HG03064 (cell line): ENCODE measurements around the gene PSORS1C1.

Experiments used
- ATAC-seq: cut with Tn5 transposase; IDR thresholded peaks from one replicate; pipeline ENCODE4 v1.9.1; 2021; ENCODE audit warnings: low read depth; ENCODE audit not compliant: unreplicated experiment

PSORS1C1 gene

DNA sequence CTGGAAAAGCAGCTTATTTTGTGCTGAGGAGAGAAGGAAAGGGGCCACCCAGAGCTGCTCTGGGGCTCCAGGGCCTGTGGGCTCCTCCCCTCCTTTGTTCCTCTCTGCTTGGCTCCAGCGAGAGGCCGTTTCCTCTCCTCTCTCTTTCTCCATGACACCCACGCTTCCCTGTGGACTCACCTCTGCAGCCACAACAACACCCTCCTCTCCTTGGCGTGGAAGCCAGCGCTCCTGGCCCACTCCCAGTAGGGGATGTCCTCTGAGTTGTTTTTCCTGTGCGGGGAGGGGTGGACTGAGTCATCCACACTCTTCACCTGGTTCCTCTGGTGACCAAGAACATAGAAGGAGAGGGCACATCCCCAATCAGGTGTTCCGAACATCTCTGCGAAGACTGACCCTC, 10.6 kb downstream of the PSORS1C1 start:
- no peak for ATAC-seq

DNA sequence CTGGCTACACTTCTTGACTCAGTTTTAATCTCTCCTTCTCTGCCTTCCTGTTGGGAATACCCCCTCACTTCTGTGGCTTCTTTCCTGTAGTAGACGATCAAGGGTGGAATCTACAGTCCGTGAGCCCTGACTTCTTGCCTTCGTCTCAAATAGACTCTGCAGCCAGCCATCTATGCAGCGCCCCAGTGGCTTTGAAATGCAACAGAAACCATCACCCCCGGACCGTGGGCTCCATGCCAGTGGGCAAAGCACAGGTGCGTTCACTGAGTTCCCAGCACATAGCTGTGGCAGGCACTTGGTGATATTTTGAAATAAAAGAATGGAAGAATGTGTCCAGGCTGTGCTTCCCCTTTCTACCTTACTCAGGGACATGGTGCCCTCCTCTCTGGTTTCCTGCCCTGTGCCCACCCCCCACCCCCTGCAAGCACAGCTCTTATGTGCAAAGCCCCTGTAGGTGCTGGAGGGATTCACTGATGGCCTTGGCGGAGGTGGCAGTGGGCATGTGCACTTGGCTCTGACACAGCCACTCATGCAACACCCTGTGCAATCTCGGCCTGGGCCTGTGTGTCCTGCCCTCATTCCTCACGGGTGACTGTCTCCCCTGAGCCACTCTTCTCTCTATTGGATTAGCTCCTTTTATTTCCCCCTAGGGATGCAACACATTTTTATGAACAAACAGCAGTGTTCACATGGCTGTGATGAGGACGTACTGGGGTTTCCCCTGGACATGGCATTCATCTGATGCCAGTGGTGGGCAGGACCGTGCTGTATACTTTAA, 11.2 kb downstream of the PSORS1C1 start:
- no peak for ATAC-seq

DNA sequence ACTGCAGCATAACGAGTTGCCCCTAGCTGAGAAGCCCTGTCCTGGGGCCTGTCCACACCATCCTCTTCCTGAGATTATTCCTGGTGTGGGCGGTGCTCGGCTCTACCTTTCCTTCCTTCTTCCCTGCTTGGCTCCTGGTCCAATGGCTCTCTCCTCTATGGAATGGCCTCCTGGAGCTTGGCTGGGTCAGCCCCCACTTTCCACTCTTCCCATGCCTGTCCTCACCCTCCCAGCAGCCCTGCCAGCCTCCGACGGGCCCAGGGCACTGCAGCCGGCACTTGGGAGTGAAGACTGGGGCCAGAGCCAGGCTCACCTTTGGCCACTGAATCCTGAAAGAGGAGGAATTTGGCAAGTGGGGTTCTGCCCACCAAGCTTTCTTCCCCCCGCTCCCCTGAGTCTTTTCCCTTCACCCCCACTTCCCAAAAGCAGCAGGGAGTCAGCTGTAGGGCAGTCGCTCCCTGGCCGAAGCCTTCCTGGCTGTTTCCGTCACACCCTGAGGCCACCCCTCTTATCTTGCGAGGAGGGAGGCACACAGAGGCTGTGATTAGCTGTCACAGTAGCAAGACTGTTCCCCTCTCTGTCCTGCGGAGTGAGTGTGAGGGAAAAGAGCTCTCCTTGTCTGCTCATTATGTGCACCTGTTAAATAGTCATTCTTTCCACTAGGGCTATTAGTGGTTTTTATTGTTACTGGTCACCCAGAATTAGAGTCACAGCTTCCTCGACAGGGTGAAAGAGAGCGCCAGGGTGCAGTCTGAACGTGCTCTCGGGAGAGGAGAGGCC, 12.0 kb downstream of the PSORS1C1 start:
- no peak for ATAC-seq

DNA sequence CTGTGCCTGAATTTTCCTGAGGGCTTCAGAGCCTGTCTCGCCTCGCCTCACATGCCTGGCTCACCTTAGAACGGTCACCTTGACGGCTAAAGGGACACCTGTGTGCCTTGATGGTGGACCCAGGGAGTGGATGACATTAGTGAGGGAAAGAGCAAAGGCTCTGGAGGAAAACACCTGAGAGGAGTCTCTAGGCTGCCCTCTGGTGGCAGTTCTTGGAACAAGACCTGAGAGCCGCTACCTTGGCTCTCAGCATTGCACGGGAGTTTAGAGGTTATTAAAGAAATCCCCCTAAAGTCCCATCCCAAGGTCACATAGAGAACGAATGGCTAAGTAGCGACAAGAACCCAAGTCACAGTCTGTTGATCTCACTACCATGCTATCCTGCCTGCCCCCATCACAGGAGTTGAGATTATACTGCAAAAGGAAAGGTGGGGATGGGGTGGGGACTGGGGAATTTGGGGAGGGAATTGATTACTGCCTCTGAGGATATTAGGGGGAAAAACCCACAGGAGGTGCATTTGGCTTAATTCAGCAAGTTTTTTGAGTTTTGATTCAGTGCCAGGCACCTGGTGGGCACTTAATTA, 13.6 kb downstream of the PSORS1C1 start:
- ATAC-seq, result no peak

DNA sequence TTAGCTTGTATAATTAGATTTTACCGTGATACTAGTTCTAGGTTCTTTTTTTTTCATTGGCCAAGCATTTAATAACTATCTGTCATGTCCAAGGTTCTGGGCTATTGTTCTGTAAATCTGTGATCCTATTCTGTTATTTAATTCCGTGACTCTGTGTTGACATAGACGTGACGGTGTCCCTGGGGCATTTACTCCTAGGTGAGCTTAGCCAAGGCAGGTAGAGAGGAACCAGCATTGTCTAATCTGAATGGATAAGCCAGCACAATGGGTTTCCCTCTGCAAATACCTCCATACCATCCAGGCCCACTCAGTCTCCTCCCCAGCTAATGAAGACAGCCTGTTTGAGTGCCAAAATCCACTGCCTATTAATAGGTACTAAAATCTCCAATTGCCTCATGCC, 14.5 kb downstream of the PSORS1C1 start:
- no peak for ATAC-seq

DNA sequence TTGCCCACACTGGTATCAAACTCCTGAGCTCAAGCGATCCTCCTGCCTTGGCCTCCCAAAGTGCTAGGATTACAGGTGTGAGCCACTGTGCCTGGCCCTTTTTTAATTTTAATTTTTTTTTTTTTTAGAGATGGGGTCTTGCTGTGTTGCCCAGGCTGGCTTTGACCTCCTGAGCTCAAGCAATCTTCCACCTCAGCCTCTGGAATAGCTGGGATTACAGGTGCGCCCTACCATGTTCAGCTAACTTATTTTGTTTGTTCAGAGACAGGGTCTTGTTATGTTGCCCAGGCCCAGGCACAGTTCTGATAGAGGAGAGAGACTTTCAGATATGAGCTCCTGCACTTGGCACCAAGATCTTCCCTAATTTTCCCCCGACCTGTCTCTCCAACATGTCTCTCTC, 16.2 kb downstream of the PSORS1C1 start:
- no peak for ATAC-seq

DNA sequence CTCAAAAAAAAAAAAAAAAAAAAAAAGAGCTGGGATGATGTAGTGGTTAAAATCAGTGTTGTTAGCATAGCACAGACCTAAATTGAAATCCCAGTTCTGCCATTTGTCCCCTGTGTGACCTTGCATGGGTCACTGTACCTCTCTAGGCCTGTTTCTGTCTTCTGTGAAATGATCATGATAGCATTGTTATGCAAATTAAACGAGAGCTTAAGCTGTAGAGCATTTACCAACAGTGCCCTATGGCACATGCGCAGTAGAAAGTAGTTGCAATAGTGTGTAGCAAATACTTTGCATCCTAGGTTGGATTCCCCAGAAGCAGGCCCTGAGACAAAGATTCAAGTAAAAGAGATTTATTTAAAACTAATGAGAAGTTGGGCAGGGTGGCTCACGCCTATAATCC, 17.0 kb downstream of the PSORS1C1 start:
- no peak for ATAC-seq

DNA sequence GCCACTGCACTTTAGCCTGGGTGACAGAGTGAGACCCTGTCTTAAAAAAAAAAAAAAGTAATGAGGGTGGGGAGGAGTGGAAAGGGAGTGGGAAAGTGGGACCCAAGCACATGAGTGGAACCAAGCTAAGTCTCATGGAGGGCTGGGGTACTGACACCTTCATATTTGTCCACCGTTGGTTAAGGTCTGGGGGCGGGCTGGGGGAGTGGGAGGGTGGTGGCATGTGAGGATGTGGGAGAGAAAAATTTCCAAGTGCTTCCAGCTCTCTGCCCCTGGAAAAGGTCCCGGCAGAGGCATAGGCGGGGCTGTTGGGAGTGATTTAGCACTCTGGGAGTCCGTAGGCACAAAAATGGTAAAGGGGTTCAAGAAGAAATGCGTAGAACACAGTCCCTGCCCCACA, 18.2 kb downstream of the PSORS1C1 start:
- no peak for ATAC-seq

DNA sequence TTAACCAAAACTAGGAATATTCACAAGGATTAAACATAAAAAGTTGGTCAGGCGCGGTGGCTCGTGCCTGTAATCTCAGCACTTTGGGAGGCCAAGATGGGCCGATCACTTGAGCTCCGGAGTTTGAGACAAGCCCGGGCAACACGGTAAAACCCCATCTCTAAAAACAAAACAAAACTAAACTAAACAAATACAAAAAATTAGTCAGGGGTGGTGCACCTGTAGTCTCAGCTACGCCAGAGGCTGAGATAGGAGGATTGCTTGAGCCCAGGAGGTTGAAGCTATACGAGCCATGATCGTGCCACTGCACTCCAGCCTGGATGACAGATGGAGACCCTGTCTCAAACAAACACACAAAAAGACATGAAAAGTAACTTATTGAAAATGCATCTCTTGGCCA, 21.1 kb downstream of the PSORS1C1 start:
- no peak for ATAC-seq

DNA sequence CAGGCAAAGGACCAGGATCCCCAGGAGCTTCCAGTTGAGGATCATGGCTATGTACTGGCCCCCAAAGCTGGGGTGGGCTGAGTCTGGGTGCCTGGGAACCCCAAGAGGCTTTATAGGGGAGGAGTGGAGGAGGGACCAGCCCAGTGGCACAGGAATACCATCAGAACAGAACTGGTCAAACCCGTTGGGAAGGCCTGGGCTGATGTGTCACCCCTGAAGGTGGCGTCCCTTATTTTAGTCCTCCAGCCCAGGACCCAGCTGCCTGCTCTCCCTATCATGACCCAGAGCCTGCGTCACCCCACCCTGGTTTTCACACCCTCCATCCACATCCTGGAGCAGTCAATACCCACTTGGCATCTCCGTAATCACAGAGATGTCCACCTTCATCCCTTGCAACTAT, 24.4 kb downstream of the PSORS1C1 start, which contains the start of gene PSORS1C2:
TSS of gene PSORS1C2 (minus strand) at position 85 of the 400 bp plus-strand sequence. CDS start at position 45, 40 bp downstream.
- ATAC-seq, result no peak

DNA sequence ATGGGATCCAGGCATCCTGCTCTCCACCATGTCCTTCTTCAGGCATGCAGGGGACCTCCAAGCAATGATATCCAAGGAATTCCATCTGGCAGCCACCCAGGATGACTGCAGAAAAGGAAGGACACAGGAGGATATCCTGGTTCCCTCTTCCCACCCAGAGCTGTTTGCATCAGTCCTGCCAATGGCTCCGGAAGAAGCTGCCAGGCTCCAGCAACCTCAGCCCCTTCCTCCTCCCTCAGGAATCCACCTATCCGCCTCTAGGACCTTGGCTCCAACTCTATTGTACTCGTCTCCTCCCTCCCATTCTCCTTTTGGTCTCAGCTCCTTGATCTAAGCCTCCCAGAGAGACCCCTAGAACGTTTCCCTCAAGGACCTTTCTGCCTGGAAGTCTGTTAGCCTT, 25.0 kb downstream of the PSORS1C1 start:
- no peak for ATAC-seq

DNA sequence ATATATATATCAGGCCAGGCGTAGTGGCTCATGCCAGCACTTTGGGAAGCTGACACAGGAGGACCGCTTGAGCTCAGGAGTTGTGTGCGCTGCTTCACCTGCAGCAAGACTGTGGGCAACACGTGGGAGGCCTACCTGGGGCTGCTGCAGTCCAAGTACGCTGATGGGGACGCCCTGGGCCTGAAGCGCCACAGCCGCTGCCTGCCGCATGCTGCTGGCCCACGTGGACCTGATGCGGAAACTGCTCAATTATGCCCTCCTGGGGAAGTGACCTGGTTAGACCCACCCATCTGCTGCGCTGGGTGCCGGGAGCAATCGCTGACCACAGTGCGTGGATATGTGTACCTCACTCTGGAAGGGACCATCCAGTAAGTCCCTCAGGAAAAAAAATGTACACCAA, 26.0 kb downstream of the PSORS1C1 start:
- no peak for ATAC-seq

DNA sequence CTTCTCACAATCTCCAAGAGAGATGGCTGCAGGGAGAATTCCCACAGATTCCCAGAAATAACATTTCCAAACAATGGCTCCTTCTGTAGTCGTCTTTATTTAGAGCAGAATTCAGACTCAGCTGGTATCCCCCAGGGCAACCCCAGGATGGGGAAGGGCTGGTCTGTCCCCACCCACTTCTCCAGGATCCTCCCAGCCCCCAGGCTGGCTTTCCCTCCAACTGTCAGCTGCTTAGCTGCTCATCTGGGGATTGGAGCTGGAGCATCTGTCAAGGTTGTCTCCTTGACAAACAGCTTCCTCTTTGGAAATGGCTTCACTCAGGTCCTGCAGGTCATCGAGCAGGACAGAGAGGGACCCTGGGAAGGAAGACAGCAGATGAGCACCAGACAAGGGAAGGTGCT, 27.8 kb downstream of the PSORS1C1 start:
- no peak for ATAC-seq

DNA sequence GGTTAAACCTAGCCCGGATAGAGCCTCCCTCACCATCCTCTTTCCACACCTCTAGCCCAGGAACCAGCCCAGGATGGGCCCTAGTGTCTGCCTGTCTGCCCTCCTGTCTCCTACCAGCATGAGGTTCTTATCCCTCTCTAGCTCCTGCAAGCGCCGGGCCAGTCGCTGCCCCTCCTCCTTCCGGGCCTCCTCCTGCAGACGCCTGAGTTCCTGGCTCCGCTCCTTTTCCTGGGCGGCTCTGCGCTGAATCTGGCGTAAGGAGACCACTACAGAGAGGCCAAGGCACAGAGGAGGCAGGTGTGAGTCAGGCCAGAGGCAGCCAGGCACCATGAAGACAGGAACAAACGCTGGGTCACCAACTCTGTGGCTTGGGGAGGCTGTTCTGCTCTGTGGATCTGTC, 28.5 kb downstream of the PSORS1C1 start:
- no peak for ATAC-seq

DNA sequence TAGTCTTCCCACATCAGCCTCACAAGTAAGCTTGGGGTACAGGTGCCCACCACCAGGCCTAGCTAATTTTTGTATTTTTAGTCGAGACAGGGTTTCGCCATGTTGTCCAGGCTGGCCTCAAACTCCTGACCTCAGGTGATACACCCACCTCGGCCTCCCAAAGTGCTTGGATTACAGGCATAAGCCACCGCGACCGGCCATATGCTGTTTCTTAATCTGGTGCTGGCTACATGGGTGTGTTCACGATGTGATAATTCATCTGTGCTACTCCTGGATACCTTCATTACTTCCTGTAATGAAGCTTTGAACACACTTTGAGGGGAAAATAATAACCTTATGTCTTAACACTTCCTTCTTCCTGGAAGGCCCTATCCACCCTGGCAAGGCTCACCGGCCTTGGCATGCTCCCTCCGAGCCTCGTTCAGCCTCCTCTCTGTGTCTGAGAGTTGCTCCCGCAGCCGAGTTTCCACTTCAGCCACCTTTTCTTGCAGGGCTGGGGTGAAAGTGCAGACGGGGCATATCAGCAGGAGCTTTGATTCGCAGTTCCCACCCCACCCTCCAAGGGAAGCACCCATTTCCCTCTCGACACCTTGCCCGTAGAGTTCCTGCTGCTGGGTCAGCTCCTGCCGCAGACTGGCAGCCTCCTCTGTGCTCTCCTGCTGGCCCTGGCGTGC, 29.8 kb downstream of the PSORS1C1 start:
- ATAC-seq, result no peak

DNA sequence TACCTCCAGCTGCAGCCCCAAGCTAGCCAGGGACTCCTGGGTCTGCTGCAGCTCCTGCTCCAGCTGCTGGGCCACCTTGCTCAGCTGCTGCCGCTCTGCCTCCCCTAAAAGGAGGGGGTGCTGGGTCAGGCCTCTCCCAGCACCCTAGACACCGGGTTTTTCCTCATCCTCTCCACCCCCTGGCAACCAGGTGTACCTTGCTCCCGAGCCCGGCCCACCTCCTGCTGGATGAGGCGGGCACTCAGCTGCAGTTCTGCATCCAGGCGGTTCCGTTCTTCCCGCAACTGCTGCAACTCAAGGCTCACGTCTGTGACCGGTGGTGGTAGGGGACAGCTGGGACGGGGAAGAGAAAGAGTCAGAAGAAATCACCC, 30.4 kb downstream of the PSORS1C1 start:
- no peak for ATAC-seq

DNA sequence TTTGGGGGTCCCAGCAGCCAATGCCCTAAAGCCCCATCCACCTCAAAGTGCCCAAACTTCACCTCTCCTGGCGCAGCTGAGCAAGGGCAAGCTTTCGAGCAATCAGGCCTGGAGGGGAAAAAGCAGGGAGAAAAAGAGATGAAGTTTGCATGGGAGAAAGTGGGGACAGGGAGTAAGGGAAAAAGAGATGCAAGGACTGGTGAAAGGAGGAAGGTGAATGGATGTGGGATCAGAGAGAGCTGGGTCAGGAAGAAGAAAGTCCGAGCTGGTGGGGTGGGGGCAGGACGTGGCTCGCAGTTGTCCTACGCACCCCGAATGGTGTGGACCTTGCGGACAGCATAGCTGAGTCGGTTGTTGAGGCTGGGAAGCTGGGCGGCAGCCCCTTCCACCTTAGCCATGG, 30.8 kb downstream of the PSORS1C1 start:
- ATAC-seq, result no peak

DNA sequence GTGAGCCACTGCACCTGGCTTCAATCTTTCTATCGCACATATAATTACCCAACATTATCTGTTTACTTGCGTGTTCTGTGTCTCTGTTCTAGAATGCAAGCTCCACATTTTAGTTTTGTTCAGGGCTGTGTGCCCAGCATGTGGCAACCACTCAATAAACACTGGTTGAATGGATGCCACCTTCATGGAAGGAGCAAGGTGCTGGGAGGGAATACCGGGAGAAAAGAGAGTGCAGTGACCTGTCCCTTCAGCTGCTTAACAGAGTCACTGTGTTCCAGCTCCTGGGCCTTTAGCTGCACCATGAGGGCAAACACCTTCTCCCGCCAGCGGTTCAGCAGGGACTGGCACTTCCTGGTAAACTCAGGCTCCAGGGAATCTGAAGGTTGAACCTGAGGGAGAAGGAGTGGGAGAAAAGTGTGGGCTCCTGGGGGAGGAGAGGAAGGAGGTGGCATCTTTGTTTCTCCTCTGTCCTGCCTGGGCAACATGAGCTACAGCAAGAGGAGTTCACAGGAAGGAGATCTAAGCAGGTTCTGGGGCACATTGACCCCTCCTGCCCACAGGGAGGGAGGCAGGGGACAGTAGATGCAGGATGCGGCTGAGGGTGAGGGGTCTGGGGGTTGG, 35.3 kb downstream of the PSORS1C1 start:
- no peak for ATAC-seq

DNA sequence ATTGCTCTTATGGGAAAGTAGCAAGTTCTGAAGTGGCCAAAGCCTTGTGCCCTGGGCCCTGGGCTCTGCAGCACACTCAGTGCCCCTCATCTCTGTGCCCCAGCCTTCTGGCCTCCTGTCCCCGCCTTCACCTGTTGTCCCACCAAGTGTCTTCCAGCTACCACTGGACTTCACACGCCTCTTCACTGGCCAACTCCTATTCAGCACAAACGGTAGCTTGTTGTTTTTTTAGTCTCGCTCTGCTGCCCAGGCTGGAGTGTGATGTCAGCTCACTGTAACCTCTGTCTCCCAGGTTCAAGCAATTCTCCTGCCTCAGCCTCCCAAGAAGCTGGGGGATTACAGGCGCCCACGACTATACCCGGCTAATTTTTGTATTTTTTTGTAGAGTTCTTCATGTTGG, 38.2 kb downstream of the PSORS1C1 start:
- no peak for ATAC-seq

DNA sequence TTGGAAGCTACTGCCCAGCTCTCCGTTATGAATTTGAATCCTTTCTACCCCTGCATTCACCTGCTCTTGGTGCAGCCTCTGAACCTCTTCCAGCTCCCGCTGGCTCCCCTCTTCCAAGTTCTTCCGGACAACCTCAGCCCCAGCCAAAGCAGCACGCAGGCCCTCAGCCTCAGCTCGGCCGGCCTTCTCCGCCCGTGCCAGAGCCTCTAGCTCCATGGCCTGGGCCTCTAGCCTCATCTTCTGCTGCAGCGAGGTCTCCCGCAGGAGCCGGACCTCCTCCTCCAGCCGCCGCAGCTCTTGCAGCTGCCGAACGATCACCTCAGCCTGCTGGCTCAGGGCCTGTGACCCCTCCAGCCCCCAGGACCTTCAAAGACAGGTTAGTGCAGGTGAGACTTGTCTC, 39.8 kb downstream of the PSORS1C1 start:
- no peak for ATAC-seq

DNA sequence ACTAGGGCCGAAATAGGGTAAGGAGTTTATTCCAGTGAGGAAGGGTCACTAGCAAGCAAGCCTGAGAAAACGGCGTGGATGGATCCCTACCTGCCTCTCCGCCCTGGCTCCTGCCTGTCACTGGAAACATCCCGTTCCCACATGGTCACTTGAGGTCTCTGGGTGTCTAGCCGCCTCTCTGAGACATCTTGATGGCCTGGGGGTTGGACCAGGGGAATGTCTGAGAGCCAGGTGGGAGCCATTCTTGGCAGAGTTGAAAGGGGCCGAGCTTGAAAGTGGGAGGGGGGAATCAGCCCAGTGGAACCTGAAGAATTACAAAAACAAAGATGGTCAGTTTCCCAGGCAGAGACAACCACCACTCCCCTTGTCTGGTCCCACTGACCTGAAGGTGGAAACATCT, 42.0 kb downstream of the PSORS1C1 start:
- no peak for ATAC-seq
